HG03108 (cell line): Measurements from ENCODE around the gene OSBP2.

Source experiments
- ATAC-seq: cut with Tn5 transposase; IDR thresholded peaks from one replicate; pipeline ENCODE4 v1.9.1; 2021; ENCODE audit warnings: moderate library complexity; ENCODE audit not compliant: unreplicated experiment

Gene OSBP2

DNA sequence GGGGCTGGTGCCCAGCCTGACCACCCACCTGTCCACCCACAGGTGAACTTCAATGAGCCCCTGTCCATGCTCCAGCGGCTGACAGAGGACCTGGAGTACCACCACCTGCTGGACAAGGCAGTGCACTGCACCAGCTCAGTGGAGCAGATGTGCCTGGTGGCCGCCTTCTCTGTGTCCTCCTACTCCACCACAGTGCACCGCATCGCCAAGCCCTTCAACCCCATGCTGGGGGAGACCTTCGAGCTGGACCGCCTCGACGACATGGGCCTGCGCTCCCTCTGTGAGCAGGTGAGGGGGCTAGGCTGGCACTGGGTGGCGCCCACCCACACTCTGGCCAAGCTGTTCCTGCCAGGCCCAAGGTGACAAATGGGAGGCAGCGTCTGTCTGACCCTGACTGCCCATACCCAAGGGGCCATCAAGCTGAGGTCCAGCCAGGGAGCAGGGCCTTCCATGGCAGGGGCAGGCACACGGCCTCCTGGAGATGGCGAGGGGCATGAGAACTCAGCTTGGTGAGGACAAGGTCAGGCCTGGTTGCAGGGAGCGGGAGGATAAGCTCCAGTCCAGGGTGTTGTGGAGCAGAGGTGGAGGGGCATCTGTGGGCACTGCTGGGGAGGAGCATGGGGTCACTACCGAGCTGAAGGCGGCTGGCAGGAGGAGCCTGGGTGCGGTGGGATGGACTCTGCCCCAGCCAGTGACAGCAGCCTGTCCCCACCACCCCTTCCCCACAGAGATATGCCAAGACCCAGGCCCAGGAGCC, 196.2 kb downstream of the OSBP2 start:
- ATAC-seq: no peak

DNA sequence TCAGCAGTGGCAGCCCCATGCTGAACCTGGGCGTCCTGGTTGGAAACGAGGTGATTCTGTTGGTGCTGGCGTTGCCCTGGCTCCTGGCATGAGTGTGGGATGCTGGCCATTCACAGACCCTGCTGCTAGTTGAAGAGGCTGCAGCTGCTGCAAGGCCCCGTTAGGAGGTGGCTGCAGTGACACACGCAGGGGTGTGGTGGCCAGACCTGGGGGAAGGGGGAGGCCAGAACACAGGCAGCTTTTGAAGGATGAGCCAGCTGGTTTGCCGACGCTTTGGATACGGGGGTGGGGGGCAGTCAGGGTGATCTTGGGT, 196.7 kb downstream of the OSBP2 start:
- no peak for ATAC-seq

DNA sequence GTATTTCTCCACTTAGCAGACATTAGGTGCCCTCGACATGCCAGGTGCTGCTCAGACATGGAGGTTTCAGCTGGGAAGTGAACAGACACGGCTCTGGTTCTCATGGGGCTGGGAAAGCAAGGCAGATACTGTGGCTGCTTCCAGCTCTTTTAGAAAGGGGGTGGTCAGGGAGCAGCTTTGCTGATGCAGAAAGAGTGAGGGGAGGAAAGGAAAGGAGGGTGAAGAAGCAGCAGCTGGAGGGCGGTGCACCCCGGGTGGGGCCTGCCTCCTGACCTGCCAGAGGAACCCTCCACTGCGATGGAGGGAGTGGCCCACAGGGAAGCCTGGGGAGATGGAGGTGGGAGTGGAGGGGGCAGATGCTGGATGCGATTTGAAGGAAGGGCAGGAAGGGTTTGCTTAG, 197.1 kb downstream of the OSBP2 start:
- no peak for ATAC-seq

DNA sequence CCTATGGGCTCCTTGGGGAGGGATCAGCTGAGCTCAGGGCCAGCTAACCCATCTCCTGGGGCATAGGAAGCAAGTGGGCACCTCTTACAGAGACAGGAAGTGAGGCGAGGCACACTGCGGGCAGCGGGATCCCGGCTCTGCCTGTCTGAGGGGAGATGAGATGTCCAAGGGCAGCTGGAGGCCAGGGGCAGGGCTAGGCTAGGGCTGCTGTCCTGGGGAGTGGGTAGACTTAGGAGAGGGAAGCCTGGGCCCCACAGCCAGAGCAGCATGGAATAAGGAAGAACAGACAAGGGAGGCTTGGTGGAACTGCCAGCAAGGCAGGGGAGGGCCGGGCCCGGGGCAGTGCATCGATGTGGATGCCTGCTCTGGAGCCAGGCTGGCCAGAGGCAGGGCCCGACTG, 197.6 kb downstream of the OSBP2 start:
- no peak for ATAC-seq

DNA sequence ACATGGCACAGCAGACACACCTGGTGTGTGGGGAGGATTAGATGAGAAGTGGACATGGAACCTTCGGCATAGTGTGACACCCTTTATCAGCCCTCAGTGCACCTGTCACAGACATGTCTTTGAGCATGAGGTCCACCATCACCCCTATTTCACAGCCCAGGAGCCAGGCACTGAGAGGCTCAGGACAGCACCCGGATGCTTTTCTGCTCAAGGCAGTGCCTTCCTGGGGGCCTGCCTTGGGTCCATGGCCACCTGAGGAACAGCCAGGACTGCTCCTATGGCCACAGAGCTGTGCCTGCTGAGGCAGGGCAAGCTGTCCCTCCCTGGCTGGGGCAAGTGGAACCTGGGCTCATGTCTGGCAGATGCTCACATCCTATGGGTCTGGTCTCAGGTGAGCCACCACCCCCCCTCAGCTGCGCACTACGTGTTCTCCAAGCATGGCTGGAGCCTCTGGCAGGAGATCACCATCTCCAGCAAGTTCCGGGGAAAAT, 198.1 kb downstream of the OSBP2 start:
- ATAC-seq: no peak

DNA sequence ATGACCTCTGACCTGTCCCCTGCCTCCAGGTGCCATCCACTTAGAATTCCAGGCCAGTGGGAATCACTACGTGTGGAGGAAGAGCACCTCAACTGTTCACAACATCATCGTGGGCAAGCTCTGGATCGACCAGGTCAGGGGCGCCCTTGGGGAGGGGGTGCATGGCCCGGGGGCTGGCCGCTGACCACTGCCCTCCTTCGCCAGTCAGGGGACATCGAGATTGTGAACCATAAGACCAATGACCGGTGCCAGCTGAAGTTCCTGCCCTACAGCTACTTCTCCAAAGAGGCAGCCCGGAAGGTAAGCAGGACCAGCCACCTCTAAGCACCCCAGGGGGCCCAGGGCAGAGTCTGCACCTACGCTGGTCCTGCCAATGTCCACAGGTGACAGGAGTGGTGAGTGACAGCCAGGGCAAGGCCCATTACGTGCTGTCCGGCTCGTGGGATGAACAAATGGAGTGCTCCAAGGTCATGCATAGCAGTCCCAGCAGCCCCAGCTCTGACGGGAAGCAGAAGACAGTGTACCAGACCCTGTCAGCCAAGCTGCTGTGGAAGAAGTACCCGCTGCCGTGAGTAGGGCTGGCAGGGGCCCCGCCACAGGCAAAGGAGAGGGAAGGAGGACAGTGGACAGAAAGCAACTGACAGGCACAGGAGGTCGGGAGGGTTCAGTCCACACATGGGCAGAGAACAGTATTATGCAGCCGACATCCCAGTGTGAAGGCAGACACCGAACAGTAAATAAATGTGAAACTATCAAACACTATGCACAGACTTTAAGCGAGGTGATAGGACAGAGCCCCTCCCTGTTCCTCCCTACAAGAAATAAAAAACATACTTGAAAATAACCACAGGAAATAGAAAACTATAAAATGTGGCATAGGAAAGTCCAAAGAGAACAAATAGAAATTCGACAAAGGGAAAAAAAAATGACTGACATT, 199.0 kb downstream of the OSBP2 start:
- no peak for ATAC-seq

DNA sequence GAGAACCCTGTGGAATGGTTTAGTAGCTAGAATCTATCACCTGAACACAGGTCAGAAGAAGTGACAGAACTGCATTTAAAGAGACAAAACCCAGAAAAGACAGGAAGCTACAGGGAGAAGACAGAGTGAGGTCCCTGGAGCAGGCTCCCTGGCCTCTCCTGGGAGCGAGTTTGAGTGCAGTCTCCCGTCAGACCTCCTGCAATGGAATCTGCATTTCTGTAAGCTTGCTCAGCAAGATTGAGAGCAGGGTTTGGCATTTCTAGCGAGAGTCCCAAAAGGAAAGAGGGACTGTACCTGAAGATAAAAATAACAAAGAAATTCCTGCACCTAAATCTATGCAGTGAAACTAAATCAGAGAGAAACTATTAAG, 199.7 kb downstream of the OSBP2 start:
- no peak for ATAC-seq

DNA sequence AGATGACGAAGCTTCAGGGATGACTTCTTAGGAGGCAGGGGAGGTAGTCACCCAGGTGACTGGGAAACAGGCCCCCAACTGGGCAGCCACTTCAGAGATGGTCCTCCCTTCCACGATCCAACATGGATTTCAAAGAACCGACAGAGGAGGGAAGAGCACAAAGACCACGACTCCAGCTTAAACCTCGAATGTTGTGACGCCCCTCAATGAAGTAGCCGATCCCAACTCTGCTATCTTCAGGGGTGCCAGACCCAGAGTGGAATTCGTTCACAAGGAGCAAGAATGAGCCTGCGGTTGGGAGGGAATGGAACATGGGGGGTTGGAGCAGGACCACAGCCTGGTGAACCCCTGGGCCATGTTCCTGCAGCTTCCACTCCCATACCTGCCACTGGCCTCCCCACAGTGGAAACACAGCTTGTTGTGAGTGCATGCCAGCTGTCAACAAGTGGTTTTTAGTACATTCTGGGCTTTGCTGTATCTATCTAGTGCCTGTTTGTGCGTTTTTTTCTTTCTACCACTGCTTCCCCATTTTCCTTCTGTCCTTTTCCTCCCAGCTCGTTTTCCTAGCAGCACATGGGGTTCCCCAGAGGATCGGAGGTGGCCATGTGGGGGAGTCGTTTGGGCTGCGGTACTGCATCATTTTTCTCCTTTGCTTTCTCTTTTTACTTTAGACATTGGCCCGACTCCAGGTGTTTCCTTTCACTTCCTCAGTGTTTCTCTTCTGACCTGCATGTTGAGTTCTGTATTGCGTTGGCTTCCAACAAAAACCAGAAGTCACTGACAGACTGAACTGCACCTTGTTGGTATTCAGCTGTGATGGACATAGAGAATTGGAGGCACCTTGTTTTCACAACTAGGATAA, 208.1 kb downstream of the OSBP2 start:
- no peak for ATAC-seq

DNA sequence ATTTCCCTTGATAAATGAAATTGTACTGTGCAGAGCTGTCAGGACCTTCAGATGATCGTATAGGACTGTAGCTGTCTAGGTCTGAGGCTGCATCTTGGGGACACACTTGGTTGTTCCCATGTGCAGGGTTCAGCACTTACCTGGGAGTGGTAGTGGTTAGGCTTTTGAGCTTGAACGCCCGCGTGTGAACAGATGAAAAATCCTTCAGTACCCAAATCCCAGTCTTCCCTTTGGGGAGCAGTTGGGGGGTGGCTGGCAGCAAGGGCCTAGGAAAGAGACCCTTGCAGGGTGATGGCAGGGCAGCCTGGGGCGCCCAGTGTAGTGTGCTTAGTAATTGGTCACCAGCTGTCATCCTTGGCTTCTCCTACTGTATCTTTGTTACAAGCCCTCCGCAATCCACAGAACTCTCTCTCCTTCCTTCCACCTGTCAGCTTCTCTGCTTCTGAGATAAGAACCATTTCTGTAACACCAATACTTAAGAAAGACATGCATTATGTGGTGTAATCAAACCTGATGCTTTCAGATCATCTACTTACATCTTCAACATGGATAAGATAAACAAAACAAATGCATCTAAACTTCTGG, 209.3 kb downstream of the OSBP2 start:
- ATAC-seq: no peak

DNA sequence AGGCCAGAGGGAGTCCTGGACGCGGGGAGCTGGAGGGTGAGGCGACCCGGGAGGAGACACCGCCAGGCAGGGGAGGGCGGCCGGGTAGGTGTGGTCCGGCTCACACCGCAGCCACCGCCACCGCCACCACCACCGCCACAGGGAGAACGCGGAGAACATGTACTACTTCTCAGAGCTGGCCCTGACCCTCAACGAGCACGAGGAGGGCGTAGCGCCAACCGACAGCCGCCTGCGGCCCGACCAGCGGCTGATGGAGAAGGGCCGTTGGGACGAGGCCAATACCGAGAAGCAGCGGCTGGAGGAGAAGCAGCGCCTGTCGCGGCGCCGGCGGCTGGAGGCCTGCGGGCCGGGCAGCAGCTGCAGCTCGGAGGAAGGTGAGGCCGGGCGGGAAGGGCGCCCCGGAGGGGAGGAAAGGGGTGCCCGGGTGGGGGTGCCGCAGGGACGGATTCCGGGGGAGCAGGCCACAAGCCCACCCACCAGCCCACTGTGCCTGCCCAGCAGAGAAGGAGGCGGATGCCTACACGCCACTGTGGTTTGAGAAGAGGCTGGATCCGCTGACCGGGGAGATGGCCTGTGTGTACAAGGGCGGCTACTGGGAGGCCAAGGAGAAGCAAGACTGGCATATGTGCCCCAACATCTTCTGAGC, 211.1 kb downstream of the OSBP2 start:
- ATAC-seq: no peak

DNA sequence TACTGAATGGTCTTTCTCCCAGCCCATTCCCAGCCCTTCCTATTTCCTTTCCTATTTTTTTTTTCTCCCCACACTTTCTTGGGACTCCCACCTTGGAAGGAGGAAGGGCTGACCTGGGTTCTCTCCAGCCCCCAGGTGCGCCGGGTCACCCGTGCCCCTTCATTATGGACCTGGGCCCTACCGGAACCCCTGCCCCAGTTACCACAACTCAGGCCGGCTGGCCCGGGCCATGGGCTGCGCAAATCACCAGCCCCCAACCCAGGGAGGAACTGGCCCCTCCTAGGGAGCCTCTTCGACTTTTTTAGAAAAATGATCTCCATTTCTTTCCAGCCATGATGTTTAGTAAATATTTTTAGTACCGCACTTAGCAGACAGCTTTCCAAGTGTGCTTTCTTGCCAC, 211.7 kb downstream of the OSBP2 start:
- ATAC-seq: no peak

DNA sequence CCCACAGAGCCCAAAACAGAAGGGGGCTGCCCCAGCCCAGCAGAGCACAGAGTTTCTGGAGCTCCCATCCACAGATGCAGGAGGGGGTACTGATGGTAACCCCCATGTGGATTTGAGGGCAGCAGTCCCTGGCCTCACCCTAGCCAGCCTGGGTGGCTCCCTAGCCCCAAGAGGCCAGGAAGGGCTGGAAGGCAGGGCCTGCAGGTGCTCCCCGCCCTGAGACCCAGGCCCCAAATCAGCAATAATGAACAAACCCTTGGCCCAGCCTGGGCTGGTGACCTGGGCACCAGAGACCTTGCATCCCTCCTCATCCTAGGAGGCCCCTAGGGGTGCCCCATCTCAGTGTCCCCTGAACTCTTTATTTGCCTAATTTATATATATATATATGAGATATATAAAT, 212.3 kb downstream of the OSBP2 start:
- ATAC-seq: no peak

DNA sequence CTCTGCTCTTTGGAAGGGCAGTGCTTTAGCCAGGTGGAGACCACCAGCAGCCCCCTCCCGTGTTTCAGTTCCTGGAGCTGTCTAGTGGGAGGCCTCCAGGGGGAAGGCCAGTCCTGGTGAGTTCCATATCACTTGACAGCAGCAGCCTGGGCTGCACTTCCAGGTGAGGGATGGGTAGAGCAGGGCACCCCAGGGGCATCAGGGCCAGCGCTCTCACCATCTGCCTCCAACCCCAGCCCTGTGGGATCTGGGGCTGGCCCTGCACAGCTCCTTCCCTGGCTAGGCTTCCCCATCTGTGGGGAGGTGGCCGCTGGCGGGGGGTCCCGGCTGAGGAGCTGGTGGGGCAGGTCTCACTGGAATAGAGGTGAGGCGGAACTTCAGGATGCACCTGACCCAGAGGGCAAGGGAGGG, 213.4 kb downstream of the OSBP2 start:
- ATAC-seq: no peak

DNA sequence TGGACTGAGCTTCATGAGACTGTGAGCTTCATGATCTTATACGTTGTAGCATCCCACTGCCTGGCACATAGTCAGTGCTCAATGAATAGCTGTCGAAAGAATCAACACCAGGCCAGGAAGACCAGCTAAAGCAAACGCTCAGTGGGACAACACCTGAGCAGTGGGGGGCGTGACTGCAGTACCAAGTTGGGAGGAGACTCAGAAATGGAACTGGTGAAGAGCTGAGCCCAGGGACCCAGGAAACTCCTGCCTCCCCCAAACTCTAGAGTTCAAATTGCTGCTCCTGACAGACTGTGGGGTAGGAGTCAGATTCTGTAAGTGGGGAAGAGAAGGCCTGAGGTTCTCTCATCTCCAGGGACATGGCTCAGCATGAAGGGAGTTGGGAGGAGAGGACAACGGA, 214.6 kb downstream of the OSBP2 start:
- no peak for ATAC-seq

DNA sequence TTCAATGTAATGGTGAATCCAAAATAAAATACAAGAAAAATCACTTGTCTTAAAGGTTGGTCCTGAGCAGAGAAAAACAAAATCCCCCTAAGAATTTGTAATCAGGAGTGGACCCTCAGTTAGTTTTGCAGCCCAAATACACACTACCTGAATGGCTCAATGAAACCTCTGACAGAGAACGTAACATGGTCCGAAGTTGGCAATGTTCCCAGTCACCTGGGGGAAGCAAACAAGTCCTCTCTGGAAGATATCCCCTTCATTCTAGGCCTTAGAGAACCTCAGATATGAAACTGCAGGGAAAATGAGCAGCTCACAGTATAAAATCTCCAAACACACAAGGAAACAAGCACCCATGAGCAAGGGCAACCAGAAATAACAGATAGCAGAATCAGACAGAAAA, 215.7 kb downstream of the OSBP2 start:
- ATAC-seq: no peak

DNA sequence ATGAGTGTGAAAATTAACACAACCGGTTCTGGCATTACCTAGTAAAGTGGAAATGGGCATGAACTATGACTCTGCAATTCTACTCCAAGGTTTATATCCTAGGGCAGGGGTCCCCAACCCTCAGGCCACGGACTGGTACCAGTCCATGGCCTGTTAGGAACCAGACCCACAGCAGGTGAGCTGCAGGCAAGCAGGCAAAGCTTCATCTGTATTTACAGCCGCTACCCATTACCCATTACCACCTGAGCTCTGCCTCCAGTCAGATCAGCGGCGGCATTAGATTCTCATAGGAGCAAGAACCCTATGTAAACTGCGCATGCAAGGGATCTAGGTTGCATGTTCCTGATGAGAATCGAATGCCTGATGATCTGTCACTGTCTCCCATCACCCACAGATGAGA, 224.1 kb downstream of the OSBP2 start:
- ATAC-seq: no peak

DNA sequence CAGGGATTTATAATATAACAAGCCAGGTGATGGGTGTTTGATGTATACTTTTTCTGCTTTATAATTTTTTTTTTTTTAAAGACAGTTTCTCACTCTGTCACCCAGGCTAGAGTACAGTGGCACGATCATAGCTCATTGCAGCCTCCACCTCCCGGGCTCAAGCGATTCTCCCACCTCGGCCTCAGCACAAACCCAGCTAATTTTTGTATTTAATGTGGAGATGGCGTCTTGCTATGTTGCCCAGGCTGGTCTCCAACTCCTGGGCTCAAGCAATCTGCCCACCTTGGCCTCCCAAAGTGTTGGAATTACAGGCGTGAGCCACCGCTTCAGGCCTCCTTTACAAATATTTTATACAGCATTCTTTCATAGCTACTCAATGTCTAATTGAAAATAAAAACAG, 225.3 kb downstream of the OSBP2 start:
- ATAC-seq: no peak

DNA sequence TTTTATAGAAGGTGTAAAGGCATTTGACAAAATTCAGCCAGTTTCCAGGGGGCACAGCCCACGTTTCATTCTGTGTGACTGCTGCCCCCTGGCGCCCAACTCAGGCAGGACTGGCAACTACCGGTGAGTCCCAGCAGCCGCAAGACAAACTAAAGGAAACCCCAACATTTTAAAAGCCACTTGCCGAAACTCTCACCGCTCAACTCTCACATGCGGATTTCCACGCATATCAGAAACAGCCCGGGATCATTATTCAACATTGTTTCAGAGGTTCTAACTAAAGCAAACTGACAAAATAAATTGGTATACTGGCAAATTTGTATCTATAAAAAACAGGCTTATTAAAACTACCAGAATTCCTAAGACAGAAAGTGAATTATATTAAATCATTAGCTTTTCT, 225.7 kb downstream of the OSBP2 start:
- ATAC-seq: no peak

DNA sequence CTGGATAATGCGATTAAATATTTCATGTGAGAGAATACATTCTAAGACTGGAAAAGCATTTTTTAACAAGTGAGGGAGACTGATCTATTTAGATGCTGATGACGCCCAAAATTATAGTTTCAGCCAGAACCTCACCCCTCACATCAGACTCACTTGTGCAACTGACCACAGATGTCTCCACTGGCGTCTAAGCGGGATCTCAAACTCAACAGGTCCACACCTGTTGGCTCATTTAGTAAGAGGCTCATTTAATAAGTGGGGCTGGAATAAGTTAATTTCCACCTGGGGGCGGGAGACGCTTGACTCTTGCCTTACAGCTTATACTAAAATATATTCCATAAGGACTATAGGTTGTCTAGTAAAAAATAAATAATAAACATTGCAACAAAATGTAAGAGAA, 226.4 kb downstream of the OSBP2 start:
- no peak for ATAC-seq

DNA sequence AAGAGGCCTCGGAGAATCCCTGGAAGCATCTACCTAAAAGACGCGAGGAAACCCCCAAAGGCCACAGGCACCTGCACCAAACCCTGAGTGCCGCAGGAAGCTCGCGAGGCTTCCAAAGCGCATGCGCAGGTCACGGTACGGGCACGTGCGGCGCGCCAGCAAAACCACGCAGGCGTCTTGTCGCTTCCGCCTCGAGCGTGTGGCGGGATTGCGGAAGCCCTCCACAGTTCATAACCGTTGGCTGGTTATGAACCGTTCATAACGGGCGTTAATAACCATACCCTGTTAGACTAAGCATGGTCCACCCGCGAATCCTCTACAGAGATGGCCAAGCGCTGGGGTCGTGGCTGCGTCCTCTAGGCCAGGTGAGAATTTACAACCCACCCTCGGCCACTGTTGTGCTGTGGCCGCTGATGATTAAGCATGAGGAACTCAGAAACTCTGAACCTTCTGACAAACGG, 227.5 kb downstream of the OSBP2 start:
- ATAC-seq: no peak
